GM10266 (cell line): Measurements from ENCODE around the gene PARD3B.

Source experiments
- DNase-seq: peaks from one replicate; pipeline ENCODE4 v3.0.0; 2012; ENCODE audit errors: extremely low spot score
- CTCF ChIP-seq: IDR thresholded peaks from 2 replicates; pipeline ENCODE4 v1.5.1; 2012; ENCODE audit warnings: mild to moderate bottlenecking, low read depth; ENCODE audit not compliant: control insufficient read depth, insufficient read depth; ENCODE audit errors: missing control alignments

Gene PARD3B

GRCh38 chr2:205427112-205427511 lies 881.8 kb downstream of the PARD3B start:
- TF ChIP-seq CTCF: no peak

GRCh38 chr2:205428811-205429210 lies 883.5 kb downstream of the PARD3B start:
- no peak for DNase-seq
- TF ChIP-seq CTCF: no peak

More at GRCh38 chr2:205427112-205427511, 881.8 kb downstream of the PARD3B start:
- no peak for DNase-seq

GRCh38 chr2:205435970-205436369 lies 890.7 kb downstream of the PARD3B start:
- TF ChIP-seq CTCF: no peak
- no peak for DNase-seq

GRCh38 chr2:205438241-205438640 lies 893.0 kb downstream of the PARD3B start:
- no peak for TF ChIP-seq CTCF
- no peak for DNase-seq

- no peak for DNase-seq
- TF ChIP-seq CTCF: no peak
Measured at GRCh38 chr2:205439621-205440020, 894.3 kb downstream of the PARD3B start.

- TF ChIP-seq CTCF: no peak
Measured at GRCh38 chr2:205441524-205441923, 896.2 kb downstream of the PARD3B start.

GRCh38 chr2:205448189-205448588 lies 902.9 kb downstream of the PARD3B start:
- no peak for TF ChIP-seq CTCF
- no peak for DNase-seq

More at GRCh38 chr2:205441524-205441923, 896.2 kb downstream of the PARD3B start:
- DNase-seq: no peak
